ENCODE measurements around the gene CFAP47. TPM values are rescaled to one million over a fixed set of nuclear protein-coding genes. Genes with fewer than 3 reads are reported as not detected.

The CFAP47 gene
- total and polyA plus RNA-seq, 9 donors = 0.05 to 34.5 (median 0.51) TPM; not detected in 1

- intact Hi-C loops (cut with DNase I) = no loop called here
- TF ChIP-seq EP300 (IDR thresholded peaks at IDR 0.05) (no peak), POLR2A (IDR thresholded peaks at IDR 0.05) (no peak), CTCF (IDR thresholded peaks at IDR 0.05) (no peak)
- WGBS, 3 donors = 65 to 74% (median 73%) methylated on average over 4 of the region's 4 CpGs
Measured at GRCh38 chrX:36383495-36383894, 464.0 kb downstream of the CFAP47 start.

DNA sequence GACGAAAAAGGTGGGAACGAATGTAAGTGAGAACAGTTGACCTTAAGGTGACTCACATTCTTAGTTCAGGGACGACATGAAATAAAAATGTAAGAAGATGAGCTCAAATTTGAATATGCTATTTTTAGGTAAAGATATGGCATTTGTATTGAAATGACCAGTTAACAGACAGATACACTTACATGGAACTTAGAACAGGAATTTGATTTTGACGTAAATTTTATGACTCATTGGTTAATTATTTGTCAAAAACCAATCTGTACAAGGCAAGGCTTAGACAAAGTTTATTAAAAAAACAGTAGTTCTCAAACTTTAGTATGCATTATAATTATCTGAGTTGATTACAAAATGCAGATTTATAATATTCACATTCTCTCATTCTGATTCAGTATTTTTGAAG is 469.4 kb downstream of the CFAP47 start:
- Histone ChIP-seq H3K36me3 (no peaks in the 10 kb centered on the region), H3K27ac (no peak overlapping the region), H3K9me3 (no peaks in the 10 kb centered on the region), H3K4me3 (no peak overlapping the region), H3K27me3 (no peaks in the 10 kb centered on the region), H3K4me1 (ENCODE audit: insufficient read depth) (no peaks in the 10 kb centered on the region)
- no peak for DNase-seq
- no peak for TF ChIP-seq POLR2A (IDR thresholded peaks at IDR 0.05)
- TF ChIP-seq CTCF (IDR thresholded peaks at IDR 0.05) = no peak
- no peak for TF ChIP-seq EP300 (IDR thresholded peaks at IDR 0.05)
- intact Hi-C loops (cut with DNase I) = no loop called here
- WGBS, 3 donors = 47 to 62% (median 56%) methylated on average over 4 of the region's 4 CpGs

More at GRCh38 chrX:36383495-36383894, 464.0 kb downstream of the CFAP47 start:
- Histone ChIP-seq H3K27me3 (no peaks in the 10 kb centered on the region), H3K4me3 (no peak overlapping the region), H3K36me3 (no peaks in the 10 kb centered on the region), H3K4me1 (ENCODE audit: insufficient read depth) (no peaks in the 10 kb centered on the region), H3K27ac (no peak overlapping the region), H3K9me3 (no peaks in the 10 kb centered on the region)
- DNase-seq = no peak

GRCh38 chrX:36401774-36402173 is 482.2 kb downstream of the CFAP47 start:
- TF ChIP-seq POLR2A (IDR thresholded peaks at IDR 0.05) (no peak), CTCF (IDR thresholded peaks at IDR 0.05) (no peak), EP300 (IDR thresholded peaks at IDR 0.05) (no peak)
- Histone ChIP-seq H3K4me1 (ENCODE audit: insufficient read depth) (no peaks in the 10 kb centered on the region), H3K9me3 (no peaks in the 10 kb centered on the region), H3K4me3 (no peak overlapping the region), H3K27me3 (no peaks in the 10 kb centered on the region), H3K27ac (no peak overlapping the region), H3K36me3 (no peaks in the 10 kb centered on the region)
- 81 to 89% (median 85%) methylated on average over 3 of the region's 3 CpGs for WGBS, 3 donors
- no peak for DNase-seq
- intact Hi-C loops (cut with DNase I) = no loop called here

GRCh38 chrX:36407836-36408235 is 488.3 kb downstream of the CFAP47 start:
- intact Hi-C loops (cut with DNase I) = no loop called here
- no peak for DNase-seq
- H3K36me3 ChIP-seq = no peaks in the 10 kb centered on the region
- H3K4me3 ChIP-seq = no peak overlapping the region
- no peak overlapping the region for H3K27ac ChIP-seq
- H3K9me3 ChIP-seq = no peaks in the 10 kb centered on the region
- H3K27me3 ChIP-seq = no peaks in the 10 kb centered on the region
- 62 to 69% (median 65%) methylated on average over 8 of the region's 8 CpGs for WGBS, 3 donors
- H3K4me1 ChIP-seq (ENCODE audit: insufficient read depth) = no peaks in the 10 kb centered on the region
- TF ChIP-seq CTCF (IDR thresholded peaks at IDR 0.05) = no peak
- TF ChIP-seq EP300 (IDR thresholded peaks at IDR 0.05) = no peak
- TF ChIP-seq POLR2A (IDR thresholded peaks at IDR 0.05) = no peak

All from ovary (tissue), 9 donors.